NCI-H128 (cell line): ENCODE data around the gene IGFBP1.

Source experiments
- DNase-seq: peaks from one replicate; lab custom pipeline; 2025; ENCODE audit not compliant: unreplicated experiment; lab: John Stamatoyannopoulos, UW

IGFBP1 gene

GRCh38 chr7:45898222-45898621, 9.9 kb downstream of the IGFBP1 start:
- no peak for DNase-seq

- DNase-seq: no peak
Observed at GRCh38 chr7:45901566-45901965, 13.3 kb downstream of the IGFBP1 start.

GRCh38 chr7:45902820-45903219, 14.5 kb downstream of the IGFBP1 start:
- no peak for DNase-seq

- no peak for DNase-seq
Observed at GRCh38 chr7:45909561-45909960, 21.3 kb downstream of the IGFBP1 start.

- no peak for DNase-seq
Observed at GRCh38 chr7:45910855-45911254, 22.6 kb downstream of the IGFBP1 start.

GRCh38 chr7:45911311-45911710, 23.0 kb downstream of the IGFBP1 start:
- no peak for DNase-seq

- no peak for DNase-seq
Observed at GRCh38 chr7:45912972-45913371, 24.7 kb downstream of the IGFBP1 start.

- DNase-seq: no peak
Observed at GRCh38 chr7:45914911-45915310, 26.6 kb downstream of the IGFBP1 start.

- no peak for DNase-seq
Observed at GRCh38 chr7:45915606-45916005, 27.3 kb downstream of the IGFBP1 start.

- no peak for DNase-seq
Observed at GRCh38 chr7:45917064-45917463, 28.8 kb downstream of the IGFBP1 start.

- peak; percentile 7 for DNase-seq
Observed at GRCh38 chr7:45917658-45918057, 29.4 kb downstream of the IGFBP1 start.

GRCh38 chr7:45918556-45918955, 30.3 kb downstream of the IGFBP1 start:
- DNase-seq: no peak

GRCh38 chr7:45919231-45919784, 31.0 kb downstream of the IGFBP1 start:
- DNase-seq: no peak

GRCh38 chr7:45919993-45920459, 31.7 kb downstream of the IGFBP1 start:
- no peak for DNase-seq

- DNase-seq: peak; percentile 35
Observed at GRCh38 chr7:45920502-45921380, 32.5 kb downstream of the IGFBP1 start, which contains the start of gene IGFBP3. Gene IGFBP3 (minus strand): TSS chr7:45921272. CDS start chr7:45921140, 132 bp downstream.

- no peak for DNase-seq
Observed at GRCh38 chr7:45921381-45921698, 33.1 kb downstream of the IGFBP1 start.

- no peak for DNase-seq
Observed at GRCh38 chr7:45921699-45922519, 33.6 kb downstream of the IGFBP1 start.

- DNase-seq: no peak
Observed at GRCh38 chr7:45922810-45923209, 34.5 kb downstream of the IGFBP1 start.

- no peak for DNase-seq
Observed at GRCh38 chr7:45923290-45923689, 35.0 kb downstream of the IGFBP1 start.

- DNase-seq: no peak
Observed at GRCh38 chr7:45923818-45924217, 35.5 kb downstream of the IGFBP1 start.

- DNase-seq: no peak
Observed at GRCh38 chr7:45924283-45924682, 36.0 kb downstream of the IGFBP1 start.

- no peak for DNase-seq
Observed at GRCh38 chr7:45927721-45928120, 39.4 kb downstream of the IGFBP1 start.
